GM15510 (cell line): ENCODE data around the gene SLC44A1.

ENCODE experiments used
- POLR2A ChIP-seq: IDR thresholded peaks from 3 replicates; pipeline ENCODE4 v1.6.1; 2011; ENCODE audit warnings: borderline replicate concordance; ENCODE audit not compliant: insufficient read length; ENCODE audit errors: extremely low read depth

SLC44A1 gene

GRCh38 chr9:105232207-105232606 lies 12.2 kb upstream of the SLC44A1 start:
- no peak for TF ChIP-seq POLR2A

- TF ChIP-seq POLR2A: no peak
Measured at GRCh38 chr9:105233873-105234272, 10.6 kb upstream of the SLC44A1 start.

DNA sequence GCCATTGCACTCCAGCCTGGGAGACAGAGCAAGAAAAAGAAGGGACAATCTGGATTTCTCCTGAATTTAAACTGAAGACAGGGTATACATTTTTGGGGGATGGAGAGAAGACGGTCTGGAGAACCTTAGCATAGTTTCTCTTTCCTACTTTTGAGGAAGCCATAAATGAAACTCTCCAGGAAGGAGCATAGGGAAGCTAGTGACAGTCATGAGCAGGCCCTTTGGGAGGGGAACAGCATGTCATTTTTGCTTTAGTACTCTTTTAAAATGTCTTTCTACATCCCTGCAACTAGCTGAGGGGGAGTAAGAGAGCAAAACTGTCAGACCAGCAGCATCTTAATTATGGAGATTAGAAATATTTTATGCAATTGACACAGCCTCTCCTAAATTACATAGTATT lies 8.2 kb upstream of the SLC44A1 start:
- no peak for TF ChIP-seq POLR2A

DNA sequence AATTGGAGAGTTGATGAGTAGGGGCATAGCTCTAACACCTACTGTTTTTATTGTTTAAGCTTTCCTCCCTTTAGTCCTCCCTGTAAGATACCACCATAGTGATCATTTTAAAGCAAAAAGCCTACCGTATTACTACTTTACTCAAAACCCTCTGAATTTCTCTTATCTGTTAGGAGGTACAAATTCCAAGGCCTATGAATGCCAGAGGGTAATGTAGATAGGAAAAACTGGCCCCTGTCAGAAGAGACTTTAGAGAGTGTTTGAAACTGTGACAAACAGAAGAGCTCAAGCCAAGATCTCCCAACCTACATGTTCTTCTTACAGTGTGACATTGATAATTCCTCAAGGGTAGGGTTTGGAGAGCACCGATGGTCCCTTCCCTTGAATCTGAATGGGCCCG lies 7.2 kb upstream of the SLC44A1 start:
- no peak for TF ChIP-seq POLR2A

DNA sequence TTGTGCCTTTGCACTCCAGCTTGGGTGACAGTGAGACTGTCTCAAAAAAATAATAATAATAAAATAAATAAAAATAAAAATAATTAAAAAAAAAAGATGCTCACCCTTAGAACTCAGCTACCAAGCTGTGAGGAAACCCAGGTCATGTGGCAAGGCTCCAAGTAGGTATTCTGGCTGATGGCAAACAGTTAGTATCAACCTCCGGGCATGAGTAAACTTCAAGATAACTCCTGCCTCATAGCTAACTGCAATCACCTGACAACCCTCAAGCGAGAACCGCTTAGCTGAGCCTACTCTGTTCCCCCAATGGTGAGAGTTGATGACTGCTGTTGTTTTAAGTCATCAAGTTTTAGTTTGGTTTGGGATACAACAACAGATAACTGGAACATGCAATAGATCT lies 6.1 kb upstream of the SLC44A1 start:
- no peak for TF ChIP-seq POLR2A

DNA sequence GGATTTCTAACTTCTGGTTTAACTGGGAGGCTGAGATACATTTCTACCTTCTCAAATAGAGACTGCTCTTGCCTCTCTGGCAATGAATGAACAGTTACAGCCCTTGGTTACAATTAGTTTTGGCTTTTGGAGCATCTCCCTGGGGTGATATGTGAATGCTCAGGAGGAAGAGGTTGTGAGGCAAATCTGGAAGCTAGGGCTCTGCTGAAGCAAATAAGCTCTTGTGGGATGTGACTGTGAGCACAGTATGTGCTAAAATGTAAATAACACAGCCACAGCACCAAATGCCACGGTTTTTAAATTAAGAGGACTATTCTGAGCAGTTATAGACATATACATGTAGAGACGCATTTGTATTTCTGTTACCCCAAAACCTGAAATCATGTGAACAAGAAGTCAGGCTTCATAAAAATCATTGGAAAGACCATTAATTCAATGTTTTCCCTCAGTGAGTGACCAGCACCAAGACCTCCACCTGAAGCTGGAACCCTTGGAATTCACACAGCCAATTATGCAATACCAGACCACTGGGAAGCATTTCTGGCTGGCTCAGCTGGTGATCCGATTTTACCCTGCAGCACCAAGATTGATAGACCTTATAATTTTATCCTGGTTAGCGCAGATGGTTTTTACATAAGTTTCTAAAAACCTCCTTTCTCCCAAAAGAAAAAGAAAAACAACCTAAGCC lies 3.0 kb upstream of the SLC44A1 start:
- no peak for TF ChIP-seq POLR2A

DNA sequence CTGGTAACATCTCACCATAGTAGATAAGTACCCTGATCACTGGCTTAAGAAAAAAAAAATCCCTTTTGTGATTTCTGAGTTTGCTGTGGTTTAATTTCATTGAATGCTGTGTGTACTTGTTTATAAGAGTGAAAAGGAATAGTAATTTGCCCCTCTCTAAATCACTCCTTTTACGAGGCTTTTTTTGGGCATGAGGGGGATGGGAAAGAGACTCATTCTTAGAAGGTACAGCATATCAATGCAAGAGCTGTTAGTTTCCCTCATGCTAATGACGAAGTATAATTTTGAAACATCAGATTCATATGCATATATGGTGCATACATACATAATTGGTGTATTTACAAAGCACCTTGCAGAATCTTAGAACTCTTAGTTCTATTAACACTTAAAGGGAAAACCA lies 2.4 kb upstream of the SLC44A1 start:
- TF ChIP-seq POLR2A: no peak

DNA sequence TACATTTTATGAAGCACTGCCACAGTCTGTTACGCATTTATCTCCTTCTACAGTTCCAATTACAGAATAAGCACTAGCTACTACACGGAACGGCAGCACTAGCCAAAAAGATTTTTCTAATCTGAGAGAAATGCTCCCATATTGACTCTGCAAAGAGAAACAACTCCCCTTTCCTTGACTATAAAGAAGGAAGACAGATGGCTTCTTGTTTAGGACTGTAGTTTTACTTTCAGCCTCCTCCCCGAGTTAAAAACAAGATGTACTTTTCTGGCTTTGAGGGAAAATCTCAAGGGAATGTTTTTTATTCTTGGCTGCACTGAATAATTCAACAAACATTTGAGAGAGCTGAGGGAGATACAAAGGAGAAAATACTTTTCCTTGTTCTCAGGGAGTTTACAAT lies 1.9 kb upstream of the SLC44A1 start:
- TF ChIP-seq POLR2A: no peak

DNA sequence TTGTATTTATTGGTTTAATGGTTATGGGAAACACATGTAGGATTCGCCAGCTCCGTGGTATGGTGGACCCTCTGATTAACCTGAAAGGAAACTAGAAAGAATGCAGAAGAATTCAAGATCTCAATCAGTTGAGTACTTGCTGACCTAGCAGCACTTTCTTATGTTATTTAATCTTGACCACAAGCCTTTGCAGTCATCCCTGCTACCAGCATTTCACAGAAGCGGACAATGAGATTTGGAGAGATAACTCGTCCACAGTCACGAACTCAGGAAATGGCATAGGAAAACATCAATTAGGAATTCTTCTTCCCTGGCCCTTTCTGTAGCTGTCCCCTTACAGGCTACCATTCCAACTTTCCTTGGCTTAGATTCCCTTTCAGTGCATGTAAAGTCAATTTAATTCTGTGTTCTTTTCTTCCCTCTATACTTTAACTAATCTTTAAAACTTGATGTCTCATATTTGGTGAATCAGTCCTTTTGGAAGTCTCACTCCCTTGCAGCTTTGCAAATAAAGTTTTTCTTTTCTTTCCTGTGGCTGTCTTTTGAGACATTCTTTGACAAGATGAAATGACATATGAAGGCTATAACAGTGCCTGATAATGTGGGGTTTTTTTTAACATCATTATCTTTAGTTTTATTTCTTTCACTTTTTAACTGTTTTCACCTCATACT lies 1.3 kb upstream of the SLC44A1 start:
- TF ChIP-seq POLR2A: no peak

GRCh38 chr9:105244734-105245028 lies 230 bp downstream of the SLC44A1 start:
- TF ChIP-seq POLR2A: no peak

DNA sequence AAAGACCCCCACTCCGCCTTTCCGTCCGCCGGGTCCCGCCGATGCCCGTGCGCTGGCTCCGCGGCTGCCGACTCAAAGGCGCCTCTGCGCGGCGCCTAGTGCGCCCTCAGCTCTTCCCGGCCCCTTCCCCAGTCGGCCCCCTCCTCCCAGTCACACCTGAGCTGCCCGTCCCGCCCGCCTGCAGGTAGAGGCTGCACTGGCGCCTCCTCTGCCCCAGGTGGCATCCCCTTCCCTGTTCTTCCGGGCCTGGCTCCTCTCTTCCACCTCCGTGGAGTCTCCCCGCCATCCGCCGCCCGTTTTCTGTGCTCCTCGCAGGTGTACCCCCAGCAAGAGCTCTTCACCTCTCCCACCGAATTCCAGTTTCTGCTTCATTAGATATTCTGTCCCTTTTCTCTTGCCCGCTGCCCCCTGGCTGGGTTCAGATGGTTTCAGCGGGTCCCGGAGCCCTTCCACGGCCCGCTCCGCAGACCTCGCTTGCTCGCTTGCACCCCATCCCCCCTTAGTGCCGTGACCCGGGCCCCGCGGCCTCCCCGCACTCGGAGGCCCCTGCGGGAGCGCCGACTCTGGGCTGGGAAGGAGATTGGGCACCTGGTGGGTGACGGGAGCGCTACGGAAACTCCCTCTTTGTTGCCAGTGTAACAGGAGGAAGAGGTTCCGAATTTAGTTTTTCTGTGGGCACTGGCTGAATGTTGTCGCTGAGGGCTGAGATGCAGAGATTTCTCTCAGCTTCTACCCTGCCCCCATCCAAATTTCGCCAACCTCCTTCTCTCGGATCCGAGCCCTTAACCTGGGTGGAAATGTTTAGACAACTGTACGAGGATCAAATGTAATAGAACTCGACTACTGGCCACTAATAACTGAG lies 809 bp downstream of the SLC44A1 start:
- no peak for TF ChIP-seq POLR2A

- TF ChIP-seq POLR2A: no peak
Measured at GRCh38 chr9:105245891-105246161, 1.4 kb downstream of the SLC44A1 start.

DNA sequence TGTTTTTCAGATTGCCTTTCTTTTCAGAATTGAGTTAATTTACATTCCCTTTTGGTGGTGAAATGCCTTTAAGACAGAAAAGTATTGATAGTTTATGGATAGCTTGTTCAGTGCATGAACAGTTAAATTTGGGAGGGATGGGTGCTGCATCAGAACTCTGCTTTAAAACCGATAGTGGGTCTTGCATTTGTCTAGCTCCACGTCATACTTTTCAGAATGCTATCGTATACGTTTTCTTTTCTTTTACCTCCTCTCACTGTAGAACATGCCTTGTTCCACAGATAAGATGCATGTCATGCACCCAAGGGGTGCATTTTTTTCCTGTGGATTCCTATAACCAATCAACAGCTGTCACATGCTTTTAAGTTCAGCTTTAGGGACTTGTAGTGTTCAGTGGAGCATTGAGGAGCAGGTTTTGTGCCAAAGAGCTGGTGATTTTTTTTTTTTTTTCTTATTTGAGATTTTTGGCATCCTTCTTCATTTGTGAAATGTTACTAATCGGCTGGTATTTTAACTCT lies 2.3 kb downstream of the SLC44A1 start:
- no peak for TF ChIP-seq POLR2A

- TF ChIP-seq POLR2A: no peak
Measured at GRCh38 chr9:105248691-105249090, 4.2 kb downstream of the SLC44A1 start.

GRCh38 chr9:105251133-105251532 lies 6.7 kb downstream of the SLC44A1 start:
- TF ChIP-seq POLR2A: no peak
